NCI-H1105 (cell line): Measurements from ENCODE around the gene HDLBP.

Source experiments
- DNase-seq: peaks from one replicate; lab custom pipeline; 2025; lab: John Stamatoyannopoulos, UW

Gene HDLBP

DNA sequence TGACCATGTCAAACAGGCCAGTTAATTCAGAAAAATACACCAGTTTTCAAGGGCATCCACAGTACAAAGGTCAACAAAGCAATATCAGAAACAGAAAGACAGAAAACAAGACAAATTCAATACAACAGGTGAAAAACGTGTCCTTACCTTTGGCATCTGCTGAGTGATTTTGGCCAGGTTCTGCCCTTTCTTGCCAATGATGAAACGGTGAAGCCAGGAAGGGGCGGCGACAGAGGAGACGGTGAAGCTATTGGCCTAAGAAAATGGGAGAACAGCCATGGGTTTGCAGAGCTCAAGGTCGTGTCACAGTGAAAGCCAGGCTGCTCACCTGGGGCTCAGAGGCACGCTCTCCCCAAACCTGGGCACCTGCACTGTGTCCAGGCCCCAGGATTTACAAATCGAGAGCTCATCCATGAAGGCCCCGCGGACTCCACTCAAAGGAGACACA lies 60.5 kb downstream of the HDLBP start:
- DNase-seq = no peak

GRCh38 chr2:241252778-241253475 lies 62.5 kb downstream of the HDLBP start:
- no peak for DNase-seq

DNA sequence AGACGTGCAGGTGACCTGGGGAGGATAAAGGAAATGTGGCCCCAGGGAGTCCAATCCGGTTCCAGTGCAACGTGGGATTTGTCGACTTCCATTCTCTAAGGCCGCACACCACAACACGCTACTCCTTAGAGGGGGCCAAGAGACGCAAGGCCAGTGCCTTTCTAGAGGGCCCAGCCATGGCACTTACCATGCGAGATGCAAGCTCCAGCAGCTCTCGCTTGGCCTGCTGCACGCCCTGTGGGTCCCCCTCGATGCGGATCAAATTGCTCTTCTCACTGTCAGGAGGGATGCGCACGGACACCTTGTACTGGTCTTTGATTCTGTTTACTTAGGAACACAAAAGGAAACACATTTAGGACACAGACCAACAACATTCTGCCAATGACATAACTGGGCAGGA lies 65.8 kb downstream of the HDLBP start:
- DNase-seq = no peak

GRCh38 chr2:241248897-241249296 lies 66.6 kb downstream of the HDLBP start:
- DNase-seq = no peak

GRCh38 chr2:241248289-241248688 lies 67.2 kb downstream of the HDLBP start:
- no peak for DNase-seq

DNA sequence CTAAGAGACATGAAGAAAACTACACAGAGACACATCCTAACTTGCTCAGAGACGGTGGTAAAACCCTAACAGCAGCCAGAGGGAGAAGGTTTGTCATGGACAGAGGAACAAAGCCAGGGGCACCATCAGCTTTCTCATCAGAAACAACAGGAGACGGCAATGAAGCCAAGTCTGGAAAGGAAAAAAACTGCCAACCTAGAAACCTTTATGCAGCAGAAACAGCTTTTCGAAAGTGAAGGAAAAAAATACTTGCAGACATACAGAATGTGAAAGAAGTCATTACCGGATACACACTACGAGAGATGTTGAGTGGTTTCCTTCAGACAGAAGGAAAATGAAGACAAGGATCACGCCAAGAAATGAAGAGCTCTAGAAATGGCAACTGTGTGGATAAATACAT lies 71.1 kb downstream of the HDLBP start:
- DNase-seq = no peak

GRCh38 chr2:241242306-241242705 lies 73.2 kb downstream of the HDLBP start:
- DNase-seq = no peak

DNA sequence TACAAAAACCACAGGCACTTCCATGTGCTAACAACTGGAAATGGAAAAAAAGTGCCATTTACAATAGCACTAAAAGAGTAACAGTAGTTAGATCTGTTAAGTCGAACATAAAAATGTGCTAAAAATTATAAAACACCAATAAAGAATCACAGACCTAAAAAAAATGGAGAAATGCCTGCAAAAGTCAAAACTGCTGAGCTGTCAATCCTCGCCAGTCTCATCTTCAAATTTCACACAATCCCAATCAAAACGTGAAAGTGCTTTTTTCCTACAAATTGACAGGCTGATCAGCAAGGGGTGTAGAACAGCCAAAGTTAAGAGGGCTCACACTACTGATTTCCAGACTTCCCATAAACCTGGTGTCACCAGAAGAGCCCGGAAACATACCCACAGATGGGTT lies 73.8 kb downstream of the HDLBP start:
- DNase-seq = no peak

DNA sequence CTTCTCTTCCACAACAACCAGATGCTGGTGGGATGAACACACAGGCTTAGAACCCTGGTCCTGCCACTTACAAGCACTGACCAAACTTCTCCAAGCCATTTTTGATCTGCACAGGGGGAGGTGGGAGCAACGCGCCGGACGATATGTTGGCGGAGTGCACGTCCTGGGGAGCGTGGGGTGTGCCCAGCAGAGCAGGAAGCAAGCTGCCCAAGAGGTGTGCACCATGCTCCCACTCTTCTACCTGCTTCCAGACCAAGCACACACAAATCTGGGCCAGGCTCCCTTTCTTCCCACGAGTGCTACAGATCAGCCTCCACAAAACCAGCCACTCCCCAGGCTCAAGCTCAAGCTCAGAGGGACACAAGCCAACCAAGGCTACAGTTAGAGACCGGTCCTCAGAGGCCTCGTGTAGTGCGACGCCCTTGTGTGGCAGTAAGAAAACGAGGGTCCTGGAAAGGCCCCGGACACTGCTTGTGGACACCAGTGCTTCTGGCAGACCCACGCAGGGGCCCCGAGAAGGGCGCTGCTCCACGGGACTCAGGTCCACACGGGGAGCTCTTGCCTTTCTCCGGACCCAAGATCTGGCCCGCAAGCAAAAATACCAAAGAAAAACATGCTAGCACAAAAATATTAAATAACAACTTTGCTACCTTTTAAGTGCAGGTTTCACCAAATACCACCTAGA lies 75.0 kb downstream of the HDLBP start:
- no peak for DNase-seq

DNA sequence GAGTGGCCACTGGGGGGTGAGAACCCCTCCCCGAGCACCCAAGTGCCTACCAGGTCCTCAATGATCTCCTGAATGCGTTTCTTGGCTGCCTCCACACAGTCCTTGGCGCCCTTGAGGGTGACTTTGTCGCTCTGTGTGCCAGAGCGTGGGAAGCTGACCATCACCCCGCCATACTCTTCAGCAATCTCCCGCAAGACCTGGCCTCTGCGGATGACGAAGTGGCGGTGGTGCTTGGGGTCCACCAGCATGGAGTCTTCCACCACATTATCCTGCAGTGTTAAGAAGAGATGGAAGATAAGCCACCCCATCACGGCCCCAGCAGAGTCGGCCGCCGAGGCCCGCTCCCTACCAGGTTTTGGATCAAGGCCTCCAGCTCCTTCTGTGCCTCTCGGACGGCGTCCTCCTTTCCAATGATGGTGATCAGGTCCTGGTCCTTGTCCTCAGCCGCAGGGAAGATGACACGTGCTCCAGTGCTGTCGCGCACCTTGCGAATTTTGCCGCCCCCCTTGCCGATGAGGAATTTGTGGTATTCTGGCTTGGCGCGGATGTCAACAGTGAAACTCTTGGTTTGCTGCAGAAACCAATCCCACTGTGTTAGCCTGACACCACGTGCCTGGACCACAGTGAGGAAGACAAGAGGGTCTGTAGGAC lies 75.8 kb downstream of the HDLBP start:
- no peak for DNase-seq

- no peak for DNase-seq
Observed at GRCh38 chr2:241238693-241239198, 76.7 kb downstream of the HDLBP start.

DNA sequence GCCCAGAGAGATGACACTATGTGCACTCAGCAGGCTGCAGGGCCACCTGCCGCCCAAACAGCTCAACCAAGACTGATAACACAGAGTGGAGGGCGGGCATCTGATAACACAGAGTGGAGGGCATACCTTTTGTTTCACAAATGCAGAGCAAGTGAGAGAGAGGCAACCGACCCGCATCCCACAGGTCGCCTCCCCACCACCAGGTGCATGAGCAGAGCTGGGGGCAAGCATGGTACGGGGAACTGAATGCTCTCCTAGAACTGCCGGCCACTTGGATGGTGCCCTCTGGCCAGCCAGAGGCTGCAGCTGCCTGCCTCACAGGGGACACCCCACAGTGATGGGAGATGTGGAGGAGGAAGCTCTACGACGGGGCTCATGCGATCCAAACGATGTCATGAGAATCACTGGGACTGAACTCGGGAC lies 77.5 kb downstream of the HDLBP start:
- DNase-seq = no peak

- no peak for DNase-seq
Observed at GRCh38 chr2:241237047-241237446, 78.4 kb downstream of the HDLBP start.

GRCh38 chr2:241235859-241236593 lies 79.4 kb downstream of the HDLBP start:
- DNase-seq = no peak

DNA sequence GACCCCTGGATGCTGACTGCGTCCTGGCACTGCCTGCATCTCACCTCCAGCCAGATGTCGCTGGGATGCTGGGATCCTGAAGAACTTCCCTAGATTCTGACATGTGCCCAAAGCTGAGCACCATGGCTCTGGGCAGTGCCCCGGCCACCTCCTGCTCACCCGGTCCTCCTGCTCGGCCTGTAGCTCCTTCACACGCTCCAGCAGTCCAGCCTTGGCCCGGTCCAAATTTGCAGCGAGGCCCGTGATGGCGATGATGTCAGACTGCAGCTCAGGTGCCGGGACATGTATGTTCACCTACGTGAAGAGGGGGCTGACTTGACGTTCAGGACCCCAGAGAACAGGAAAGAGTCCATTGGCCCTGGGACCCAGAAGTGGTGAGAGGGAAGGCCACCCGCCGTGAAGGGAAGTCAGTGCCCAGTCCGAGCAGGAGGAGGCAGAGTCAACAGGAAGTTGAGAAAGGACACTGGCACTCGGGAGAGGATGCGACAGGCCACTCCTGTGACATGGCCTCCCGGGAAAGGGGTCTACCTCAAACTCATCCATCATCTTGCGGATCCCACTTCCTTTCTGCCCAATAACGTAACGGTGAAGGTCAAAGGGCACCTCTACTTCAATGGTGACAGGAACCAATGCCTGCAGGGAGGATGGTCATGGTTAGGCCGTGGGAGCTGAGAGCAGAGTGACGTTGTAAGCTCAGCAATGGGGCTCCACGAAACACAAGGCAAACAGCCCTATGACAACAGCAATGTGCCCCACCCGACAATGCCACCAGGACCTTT lies 80.3 kb downstream of the HDLBP start:
- no peak for DNase-seq

GRCh38 chr2:241234066-241234790 lies 81.2 kb downstream of the HDLBP start:
- no peak for DNase-seq

DNA sequence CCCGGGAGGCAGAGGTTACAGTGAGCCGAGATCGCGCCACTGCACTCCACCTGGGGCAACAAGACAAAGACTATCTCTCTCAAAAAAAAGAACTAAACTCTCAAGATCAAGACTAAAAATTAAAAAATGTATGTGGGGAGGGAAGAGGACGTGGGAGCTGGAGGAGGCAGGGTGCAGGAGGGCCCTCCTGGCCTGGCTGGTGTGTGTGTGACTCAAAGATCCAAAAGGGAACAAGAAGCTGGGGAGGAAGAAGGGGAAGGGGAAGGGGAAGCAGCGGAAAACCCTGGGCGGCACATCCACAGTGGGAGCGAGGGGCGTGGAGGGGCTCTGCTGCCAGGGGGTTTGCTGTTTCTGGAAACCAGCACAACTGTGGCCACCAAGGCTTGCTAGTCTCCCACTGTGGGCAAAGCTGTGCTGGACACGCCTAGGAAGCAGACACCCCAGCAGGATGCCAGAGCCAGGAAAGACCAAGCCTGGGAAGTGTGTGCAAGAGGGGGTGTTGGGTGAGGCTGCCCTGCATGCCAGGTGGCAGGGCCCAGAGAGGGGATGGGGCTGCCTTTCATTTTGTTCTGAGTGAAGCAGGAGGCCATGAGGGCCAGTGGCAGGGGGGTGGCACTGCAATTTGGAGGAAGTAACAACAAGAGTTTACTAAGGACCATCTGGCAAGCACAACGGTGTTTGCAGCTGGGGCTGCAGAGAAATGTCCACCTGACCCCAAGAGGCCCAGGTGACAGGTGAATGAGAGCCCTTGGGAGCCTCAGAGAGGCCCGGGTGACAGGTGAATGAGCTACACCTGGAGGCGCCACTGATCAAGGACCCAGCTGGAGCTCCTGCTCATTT lies 82.5 kb downstream of the HDLBP start:
- DNase-seq = no peak

- no peak for DNase-seq
Observed at GRCh38 chr2:241230435-241230834, 85.0 kb downstream of the HDLBP start.

DNA sequence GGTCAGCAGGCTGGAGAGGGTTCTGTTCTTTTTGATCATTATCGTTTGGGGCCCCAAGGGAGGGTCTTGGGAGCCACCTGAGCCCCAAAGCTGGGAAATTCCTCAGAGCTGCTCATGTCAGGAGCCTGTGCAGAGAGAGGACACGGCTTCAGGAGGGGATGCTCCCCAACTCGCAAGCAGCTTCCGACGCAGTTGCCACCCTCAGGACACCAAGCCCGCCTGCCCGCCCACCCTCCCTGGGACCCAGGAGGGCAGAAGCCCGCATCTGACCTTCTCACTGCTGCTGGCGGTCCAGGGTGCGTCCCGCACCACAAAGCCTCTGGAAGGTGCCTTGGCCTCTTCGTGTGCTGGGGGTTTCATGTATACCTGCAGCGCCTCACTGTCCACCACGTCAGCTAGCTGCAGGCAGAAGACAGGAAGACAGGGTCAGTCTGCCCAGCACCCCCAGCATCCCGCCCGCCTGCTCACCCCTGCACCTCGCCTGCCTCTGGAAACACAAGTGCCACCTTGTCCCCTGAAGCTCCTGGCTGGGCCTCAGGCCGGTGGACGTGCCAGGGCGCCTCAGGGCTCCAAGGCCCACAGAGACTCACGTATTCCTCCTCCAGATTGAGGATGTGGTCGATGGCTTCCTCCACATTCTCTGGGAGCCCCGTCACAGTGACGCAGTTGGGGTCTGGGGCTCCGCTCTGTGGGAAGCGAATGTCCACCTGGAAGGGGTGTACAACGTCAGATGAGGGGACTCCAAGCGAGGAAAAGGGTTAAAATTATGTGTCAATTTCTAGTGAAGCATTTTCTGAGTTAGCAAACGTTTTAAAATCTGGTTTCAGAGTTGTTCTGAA lies 85.7 kb downstream of the HDLBP start:
- DNase-seq = no peak
